BE2C (cell line): Measurements from ENCODE around the gene KRT79.

ENCODE experiments used
- DNase-seq: peaks from one replicate; pipeline ENCODE4 v3.0.0-alpha.2; 2020
- H3K27me3 ChIP-seq: fragments of 250-450 bp; sonication (Bioruptor Pico); 2 replicates; pipeline ENCODE4 v1.5.1; 2020; ENCODE audit warnings: mild to moderate bottlenecking
- H3K36me3 ChIP-seq: fragments of 250-450 bp; sonication (Bioruptor Pico); 2 replicates; pipeline ENCODE4 v1.5.1; 2020; ENCODE audit warnings: mild to moderate bottlenecking
- H3K4me1 ChIP-seq: fragments of 250-450 bp; sonication (Bioruptor Pico); 2 replicates; pipeline ENCODE4 v1.5.1; 2020
- H3K4me3 ChIP-seq: 2 replicates; pipeline ENCODE4 v1.5.1; 2011; ENCODE audit warnings: low read depth, low read length
- H3K9me3 ChIP-seq: fragments of 250-450 bp; sonication (Bioruptor Pico); 2 replicates; pipeline ENCODE4 v1.5.1; 2020
- TF ChIP-seq, protein P1 (sequence below): IDR thresholded peaks from 2 replicates; pipeline ENCODE4 v1.5.1; 2012; ENCODE audit warnings: mild to moderate bottlenecking, low read depth, low read length

Gene KRT79

DNA sequence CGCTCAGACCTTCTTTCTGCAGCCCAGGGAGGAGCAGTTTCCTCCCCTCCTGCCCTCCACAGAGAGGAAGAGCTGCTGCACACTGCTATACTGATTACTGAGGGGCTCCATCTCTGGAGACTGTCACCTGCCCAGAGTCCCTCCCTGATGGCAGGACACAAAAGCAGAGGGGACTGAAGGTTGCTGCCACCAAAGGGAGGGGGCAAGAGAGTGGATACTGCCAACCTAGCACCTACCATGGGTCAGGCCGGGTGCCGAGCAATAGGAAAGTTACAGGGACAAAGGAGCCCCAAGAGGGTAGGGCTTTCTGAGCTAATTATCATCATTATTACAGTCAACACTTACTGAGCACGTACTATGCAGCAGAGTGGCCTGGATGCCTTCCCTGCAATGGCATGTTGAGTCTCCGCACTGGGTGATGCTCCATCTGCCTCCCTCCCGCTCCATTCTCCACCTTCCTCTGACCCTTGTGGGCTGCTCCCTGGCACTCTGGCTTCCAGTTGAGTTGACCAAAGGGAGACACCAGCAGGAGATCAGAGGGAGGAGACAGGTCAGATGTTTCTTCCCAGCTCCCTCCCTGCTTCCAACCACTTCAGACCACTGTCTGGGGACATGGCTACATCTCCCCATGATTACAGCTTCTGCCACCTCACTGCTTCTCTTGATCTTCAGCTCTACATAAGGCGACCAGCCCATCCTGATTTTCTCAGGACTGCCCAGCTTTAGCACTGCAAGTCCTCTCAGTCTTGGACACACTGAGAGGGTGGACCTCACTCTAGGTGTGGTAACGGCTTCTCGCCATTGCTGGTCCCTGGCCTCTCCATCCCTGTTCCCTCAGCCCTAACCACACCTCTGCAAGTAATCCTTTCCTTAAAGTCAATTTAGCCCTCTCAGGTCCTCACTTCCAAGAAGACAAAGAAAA lies 2.6 kb upstream of the KRT79 start:
- TF ChIP-seq, protein P1, sequence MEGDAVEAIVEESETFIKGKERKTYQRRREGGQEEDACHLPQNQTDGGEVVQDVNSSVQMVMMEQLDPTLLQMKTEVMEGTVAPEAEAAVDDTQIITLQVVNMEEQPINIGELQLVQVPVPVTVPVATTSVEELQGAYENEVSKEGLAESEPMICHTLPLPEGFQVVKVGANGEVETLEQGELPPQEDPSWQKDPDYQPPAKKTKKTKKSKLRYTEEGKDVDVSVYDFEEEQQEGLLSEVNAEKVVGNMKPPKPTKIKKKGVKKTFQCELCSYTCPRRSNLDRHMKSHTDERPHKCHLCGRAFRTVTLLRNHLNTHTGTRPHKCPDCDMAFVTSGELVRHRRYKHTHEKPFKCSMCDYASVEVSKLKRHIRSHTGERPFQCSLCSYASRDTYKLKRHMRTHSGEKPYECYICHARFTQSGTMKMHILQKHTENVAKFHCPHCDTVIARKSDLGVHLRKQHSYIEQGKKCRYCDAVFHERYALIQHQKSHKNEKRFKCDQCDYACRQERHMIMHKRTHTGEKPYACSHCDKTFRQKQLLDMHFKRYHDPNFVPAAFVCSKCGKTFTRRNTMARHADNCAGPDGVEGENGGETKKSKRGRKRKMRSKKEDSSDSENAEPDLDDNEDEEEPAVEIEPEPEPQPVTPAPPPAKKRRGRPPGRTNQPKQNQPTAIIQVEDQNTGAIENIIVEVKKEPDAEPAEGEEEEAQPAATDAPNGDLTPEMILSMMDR, result no peak
- Histone ChIP-seq H3K9me3 (no peaks in the 10 kb centered on the region), H3K27me3 (peaks cover 38% of the 10 kb centered on the region), H3K4me1 (no peaks in the 10 kb centered on the region), H3K36me3 (no peaks in the 10 kb centered on the region), H3K4me3 (no peak overlapping the region)
- no peak for DNase-seq

DNA sequence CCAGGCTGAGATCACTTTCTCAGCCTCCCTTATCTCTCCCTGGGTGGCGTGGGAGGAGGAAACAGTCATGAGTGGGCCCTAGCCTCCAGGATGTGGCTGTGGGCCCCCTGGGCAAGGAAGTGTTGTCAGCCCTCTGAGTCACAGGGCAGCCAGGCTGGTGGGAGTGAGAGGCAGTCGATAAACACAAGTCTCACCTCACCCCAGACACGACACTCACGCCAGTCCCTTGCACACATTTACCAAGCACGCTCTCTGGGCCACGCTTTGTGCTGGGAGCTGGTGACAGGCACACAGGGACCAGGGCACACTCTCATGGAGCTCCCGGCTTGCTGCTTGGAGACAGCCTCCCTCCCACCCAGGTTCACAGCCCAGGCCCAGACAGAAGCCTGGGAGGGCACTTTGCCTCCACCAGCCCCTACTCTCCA lies 1.9 kb upstream of the KRT79 start:
- no peak for DNase-seq
- Histone ChIP-seq H3K9me3 (no peaks in the 10 kb centered on the region), H3K4me3 (no peak overlapping the region), H3K36me3 (no peaks in the 10 kb centered on the region), H3K4me1 (no peaks in the 10 kb centered on the region), H3K27me3 (peaks cover 41% of the 10 kb centered on the region)
- TF ChIP-seq, protein P1, result no peak

DNA sequence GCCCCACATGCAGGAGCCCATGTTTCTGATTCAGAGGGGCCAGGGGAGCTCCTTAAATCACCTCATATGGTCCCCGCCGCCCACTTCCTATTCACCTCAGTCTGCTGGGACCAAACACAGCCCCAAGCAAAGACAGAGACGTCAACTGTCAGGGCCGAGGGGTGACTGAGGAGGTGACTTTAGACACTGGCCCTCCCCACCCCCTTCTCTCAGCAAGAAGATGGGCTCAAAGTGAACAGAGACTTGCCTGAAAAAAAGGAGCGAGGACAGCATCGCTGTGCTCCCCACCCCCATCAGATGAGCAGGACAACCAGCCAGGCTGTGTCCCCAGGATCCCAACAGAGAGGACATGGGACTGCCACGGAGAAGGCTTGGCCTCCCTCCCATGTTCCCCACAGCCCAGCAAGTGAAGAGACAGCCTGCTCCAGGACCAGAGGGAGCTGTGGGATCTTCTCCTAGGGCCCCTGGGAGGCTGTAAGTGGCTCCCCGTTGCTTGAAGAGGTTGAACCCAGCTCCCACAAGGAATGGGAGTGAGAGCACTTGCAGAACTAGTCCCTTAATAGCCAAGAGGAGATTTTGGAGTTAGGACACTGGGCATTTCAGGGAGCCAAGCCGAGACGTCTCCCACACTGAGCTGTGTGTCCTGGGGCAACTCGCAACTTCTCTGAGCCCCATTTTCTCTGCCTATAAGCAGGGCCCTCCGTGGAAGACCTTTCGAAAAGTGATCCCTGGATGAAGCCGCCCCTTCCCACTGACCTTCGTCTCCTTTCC lies 1.3 kb upstream of the KRT79 start:
- no peaks in the 10 kb centered on the region for H3K9me3 ChIP-seq
- H3K4me1 ChIP-seq, result no peaks in the 10 kb centered on the region
- TF ChIP-seq, protein P1, result no peak
- peaks cover 41% of the 10 kb centered on the region for H3K27me3 ChIP-seq
- H3K4me3 ChIP-seq, result no peak overlapping the region
- no peak for DNase-seq
- no peaks in the 10 kb centered on the region for H3K36me3 ChIP-seq

DNA sequence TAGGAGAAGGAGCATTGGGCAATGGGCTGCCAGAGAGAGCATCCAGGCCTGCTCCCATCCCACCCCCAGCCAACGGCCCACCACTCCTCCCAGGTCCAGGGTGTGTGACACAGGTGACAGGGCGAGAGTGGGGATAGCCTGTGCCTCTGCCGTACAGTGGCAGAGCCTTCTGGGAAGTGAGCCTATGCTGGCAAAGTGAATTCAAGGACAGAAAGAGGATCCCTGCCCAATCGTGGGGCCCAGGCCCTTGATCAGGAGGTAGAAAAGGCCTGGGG lies 553 bp upstream of the KRT79 start:
- Histone ChIP-seq H3K9me3 (no peaks in the 10 kb centered on the region), H3K27me3 (peaks cover 36% of the 10 kb centered on the region), H3K36me3 (no peaks in the 10 kb centered on the region), H3K4me3 (no peak overlapping the region), H3K4me1 (no peaks in the 10 kb centered on the region)
- TF ChIP-seq, protein P1, result no peak
- no peak for DNase-seq

DNA sequence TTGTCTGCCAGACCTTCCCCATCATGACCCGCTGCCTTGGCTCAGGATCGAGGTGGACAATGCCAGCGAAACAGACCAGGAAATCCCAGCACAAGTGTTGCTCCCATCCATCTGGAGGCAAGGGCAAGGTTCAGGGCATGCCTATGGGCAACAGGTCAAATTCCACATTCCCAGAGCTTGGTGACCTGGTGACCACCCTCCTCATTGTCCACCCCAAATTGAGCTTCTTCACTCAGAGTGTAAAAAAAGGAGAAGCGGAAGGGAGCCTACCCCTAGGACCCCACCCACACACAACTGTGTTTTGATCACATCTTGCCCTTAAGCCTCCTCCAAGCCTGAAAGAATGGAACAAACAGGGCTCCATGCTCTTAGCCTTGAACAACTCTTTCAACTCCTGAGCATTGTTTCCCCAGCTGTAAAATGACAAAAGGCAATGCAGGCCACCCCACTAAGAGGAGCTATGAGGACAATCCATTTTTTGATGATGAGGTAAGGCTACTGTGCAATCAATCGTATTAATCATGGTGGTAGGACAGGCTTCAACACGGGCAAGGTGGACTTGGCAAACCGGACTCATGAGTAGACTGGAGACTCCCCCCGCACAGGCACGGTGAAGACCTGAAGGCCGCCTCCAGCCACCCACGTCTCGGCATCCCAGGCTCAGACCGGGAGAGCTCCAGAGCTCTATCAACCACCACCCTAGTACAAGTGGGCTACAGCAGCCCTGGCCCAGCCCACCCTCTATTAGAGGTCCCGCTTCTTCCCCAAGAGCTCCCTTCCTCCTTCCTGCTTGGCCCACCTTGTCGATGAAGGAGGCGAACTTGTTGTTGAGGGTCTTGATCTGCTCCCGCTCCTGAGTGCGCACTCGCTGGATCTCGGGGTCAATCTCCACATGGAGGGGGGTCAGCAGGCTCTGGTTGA lies 866 bp downstream of the KRT79 start:
- TF ChIP-seq, protein P1, result no peak
- Histone ChIP-seq H3K9me3 (no peaks in the 10 kb centered on the region), H3K27me3 (peaks cover 21% of the 10 kb centered on the region), H3K4me3 (no peak overlapping the region), H3K4me1 (no peaks in the 10 kb centered on the region), H3K36me3 (no peaks in the 10 kb centered on the region)
- no peak for DNase-seq
